Measurements from ENCODE around the gene HMGCLL1.

Gene HMGCLL1

DNA sequence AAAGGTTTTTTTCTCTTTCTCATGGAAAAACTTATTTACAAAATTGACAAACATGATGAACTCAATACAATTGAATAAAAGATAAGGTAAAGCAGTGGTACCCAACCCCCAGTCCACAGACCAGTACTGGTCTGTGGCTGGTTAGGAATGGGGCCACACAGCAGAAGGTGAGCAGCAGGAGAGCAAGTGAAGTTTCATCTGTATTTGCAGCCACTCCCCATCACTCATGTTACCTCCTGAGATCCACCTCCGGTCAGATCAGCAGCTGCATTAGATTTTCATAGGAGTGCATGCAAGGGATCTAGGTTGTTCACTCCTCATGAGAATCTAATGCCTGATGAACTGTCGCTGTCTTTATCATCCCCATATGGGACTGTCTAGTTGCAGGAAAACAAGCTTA, 47.5 kb downstream of the HMGCLL1 start:
- no peak for DNase-seq (ENCODE audit: low read depth)

DNA sequence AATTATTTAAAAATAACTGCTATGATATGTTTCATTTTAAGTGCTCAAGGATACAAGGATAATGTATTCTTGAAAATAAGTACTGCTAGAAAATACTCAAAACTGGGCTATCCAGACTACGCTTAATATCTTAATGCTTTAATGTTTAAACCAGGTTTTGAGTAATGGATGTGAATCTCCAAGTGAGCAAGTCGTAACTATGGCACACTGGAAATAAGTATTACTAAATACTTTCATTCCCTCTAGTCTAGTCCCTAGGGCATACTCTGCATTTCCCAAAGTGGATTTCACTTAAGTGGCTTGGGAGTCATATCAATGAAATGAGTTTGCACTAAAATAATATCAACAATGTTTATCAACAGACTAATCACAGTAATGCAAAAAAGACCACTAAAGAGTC, 48.1 kb downstream of the HMGCLL1 start:
- DNase-seq (ENCODE audit: low read depth): no peak

DNA sequence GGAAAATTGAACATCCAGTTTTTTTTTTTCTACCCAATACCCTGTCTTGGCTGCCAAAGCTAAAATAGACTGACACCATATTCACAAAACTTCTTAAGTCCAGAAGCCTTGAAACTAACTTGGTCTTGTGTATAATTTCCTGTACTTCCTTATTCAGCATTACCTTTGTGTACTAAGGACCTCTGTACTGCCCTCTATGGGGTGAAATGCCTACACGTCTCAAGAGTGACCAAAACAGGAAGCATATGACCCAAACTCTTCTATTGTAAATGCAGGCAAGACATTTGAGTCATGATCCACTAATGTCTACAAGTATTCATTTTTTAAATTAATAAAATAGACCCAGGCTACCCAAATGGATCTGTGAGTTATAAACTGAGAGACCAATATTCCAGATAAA, 50.4 kb downstream of the HMGCLL1 start:
- DNase-seq (ENCODE audit: low read depth): peak; percentile 2

DNA sequence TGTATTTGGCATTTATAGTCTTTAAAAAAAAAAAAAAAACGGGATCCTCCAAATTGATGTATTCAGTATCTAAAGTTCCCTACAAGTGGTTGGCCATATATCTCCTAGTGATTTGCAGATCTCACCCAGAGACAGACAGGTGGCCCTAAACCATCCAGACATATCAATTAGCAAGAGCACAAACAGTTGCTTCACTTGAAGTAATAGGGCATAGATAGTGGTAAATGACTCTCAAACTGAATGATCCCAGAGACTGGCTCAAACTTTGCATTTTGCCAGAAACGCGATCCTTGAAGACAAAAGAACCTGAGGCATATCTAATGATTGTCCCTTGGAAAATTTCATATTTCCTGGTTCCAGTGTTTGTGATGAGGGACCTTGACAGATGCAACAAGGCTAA, 54.6 kb downstream of the HMGCLL1 start:
- no peak for DNase-seq (ENCODE audit: low read depth)

DNA sequence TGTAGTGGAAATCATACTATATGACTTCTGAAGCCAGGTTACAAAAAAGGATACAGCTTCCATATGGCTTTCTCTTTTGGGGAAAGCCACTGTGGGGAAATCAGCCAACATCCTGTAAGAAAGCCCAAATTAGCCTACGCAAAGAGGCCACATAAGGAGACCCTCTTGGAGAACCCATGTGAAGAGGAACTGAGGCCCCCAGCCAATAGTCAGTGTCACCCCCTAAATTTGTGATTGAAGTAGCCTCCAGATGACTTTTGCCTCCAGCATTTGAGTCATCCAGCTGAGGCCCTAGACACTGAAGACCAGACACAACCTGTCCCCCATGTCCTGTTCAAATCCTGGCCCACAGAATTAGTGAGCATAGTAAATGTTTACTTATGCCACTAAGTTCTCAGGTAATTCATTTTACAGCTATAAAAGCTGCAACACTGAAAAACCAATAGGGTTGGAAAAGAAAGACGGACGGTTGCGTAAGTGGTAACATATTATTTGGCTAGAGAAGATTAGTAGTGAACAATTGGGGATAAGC, 60.4 kb downstream of the HMGCLL1 start:
- DNase-seq (ENCODE audit: low read depth): no peak

DNA sequence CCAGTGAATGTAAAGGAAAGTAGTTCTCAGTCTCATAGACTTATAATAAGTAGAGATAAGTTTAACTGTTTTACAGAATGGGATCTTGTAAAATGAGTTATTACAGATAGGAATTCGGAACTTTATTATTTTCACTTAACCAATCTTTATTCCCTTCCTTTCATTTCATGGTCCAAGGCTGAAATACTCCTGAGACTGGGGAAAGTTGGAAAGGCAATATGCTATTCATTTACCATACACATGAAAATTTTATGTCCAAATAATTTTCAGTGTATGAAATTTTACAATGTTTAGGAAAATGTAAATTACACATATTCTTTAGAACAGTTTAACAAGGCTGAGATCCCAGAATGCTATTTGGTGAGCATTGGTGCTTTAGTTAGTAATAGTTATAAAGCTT, 62.3 kb downstream of the HMGCLL1 start:
- DNase-seq (ENCODE audit: low read depth): no peak

DNA sequence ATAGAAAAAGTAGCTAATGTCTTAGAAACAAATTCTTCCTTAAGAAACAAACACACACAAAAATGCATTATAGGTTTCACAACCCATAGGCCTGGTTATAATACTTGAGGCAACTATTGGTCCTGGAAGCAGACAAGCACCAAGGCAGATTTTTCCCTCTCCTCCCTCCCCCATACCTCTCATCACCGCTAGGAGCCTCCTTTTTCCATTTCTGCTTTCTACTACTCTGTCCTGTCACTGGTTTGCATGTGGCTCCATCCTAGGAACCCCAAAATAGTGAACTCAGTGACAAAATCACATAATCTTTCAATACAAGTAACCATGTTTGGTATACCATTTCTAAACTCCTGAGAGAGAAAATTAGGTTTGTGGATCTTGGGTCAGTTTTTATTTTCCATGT, 66.1 kb downstream of the HMGCLL1 start:
- no peak for DNase-seq (ENCODE audit: low read depth)

DNA sequence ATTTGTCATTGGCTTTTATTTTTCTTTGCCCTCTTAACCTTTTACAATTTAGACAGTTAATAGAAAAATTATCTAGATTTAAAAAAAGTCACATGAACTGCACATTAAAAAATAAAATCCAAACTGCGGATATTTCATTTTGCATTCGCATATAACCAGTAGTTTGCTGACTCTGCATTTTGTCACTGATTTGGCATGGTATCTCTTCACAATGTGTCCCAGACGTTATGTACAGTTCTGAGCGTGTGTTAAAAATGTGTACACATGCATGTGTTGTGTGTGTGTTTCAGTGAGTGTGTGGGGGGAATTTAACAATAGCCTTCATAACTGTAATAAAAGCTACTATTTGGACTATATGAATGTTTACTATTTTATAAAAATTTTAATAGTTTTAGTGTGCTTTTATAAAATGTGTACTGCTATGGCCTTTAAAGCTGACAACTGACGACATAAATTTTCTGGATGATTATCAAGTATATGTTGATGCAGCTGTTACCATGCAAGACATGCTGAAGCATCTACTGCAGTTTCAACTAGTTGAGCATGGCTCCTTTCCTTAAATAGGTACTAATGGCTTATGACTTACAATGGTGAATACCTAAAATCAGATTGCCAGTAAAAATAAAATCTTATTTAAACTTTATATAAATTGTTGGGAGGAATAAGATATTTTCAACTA, 67.7 kb downstream of the HMGCLL1 start:
- DNase-seq (ENCODE audit: low read depth): no peak

DNA sequence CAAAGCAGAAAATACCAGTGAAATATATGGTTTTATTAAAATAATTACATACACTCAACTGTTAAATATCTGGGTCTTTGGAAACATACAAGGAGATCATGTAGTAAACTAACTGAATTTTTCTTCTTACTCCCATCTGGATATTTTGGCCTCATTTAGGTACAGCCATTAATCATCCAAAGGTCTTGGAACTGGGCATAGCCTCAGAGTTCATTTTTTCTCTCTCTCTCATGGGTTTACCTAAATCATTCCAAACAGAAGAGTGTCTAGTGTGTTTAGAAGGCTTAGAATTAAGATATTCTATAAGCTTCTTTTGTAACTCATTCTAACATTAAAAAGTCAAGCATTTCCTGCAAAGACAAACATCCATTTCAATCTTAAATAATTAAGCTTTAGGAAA, 79.4 kb downstream of the HMGCLL1 start:
- DNase-seq (ENCODE audit: low read depth): no peak

DNA sequence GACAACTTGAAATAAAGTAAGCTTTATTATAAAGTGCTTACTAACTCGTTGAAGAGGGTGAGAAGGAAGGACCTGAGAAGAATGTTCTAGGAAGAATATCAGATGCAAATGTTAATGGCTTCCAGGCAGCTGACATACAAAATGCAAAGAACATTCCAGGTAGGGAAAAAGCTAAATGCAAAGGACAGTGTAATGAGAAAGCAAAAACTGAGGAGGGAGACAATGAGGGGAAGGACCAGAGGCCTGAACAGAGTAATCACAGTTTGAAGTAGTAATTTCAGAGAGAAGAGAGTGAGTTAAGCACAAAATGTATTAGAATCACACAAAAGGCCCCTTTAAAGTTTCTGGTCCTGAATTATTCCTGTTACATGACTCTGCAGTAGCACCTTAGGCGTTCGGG, 81.3 kb downstream of the HMGCLL1 start:
- DNase-seq (ENCODE audit: low read depth): no peak

DNA sequence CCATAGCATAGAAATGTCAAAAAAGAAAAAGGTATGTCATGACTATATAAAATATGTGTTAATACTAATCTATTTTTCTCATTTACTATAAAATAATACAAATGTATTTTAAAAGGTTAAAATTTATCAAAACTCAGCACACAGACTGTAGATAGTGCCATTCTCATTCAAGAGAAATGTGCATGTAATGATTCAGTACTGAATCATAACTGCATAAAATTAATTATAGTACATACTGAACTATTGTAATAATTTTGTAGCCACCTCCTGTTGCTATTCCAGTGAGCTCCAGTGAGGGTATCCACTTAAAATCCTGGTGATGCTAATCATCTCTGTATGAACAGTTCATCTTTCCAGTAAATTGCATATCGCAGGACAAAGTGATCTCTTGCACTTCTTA, 82.8 kb downstream of the HMGCLL1 start:
- no peak for DNase-seq (ENCODE audit: low read depth)

DNA sequence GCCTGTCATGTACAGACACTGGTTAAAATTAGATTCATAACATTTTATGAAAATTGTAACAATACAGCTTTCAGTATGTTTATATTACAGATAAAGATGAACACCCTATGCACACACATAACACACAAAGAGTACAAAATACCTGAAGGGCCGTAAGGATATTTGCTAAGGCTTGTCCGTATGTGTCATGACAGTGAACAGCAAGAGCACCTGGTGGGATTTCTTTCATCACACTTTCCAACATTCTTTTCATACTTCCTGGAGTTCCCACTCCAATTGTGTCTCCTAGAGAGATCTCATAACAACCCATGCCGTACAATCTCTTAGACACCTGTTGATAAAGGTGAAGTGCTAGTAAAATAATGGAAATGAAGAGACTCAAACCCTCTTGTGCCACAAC, 83.7 kb downstream of the HMGCLL1 start:
- DNase-seq (ENCODE audit: low read depth): no peak

DNA sequence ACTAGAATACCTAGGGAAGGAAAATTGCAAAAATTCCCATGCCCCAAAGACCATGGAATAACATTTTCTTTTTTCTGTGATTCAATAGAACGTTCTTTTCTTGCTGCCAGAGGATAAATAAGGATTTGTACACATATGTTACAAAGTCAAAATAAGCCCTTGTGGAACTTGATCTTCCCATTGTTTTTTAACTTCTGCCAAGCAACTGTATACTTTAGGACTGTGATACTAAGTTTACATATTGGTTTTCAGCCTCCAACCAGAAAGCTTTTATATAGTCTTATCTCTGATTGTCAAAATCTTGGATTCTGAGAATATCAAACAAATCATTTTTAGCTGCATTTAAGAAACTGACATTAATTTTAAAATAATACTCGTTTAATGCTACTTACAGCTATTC, 84.6 kb downstream of the HMGCLL1 start:
- no peak for DNase-seq (ENCODE audit: low read depth)

DNA sequence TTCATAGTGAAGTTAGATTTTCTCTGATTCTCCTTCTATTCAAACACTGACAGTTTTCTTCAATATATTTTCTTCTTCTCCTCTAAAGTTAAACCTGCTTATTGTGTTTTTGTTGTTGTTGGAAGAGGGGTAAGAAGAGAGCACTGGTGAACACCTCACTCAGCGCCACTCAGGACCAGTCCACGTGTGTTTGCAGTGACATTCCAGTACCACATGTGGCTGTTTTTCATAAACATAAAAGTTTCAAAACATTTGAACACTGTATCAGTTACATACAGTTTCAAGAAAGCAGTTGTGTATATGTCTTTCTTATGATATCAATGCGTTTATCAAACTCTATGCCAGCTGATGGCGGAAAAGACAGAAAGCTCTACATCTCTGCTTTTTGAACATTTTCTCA, 86.7 kb downstream of the HMGCLL1 start:
- no peak for DNase-seq (ENCODE audit: low read depth)

DNA sequence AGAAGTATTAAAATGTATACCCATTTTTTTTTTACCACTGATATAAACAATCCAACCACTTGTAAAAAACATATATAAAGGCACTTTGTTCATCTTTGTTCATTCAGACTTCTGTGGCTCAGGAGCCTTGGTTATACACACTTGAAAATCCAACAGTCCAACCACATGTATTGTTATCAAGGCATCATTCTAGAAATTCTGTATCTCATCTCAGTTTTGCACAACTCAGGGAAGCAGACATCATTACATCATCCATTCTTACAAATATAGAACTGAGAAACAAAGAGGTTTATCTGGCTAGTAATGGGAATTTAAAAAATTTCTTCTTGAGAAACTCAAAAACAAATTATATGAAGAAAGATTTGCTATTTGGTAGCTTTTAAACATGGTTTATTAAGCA, 88.1 kb downstream of the HMGCLL1 start:
- no peak for DNase-seq (ENCODE audit: low read depth)

DNA sequence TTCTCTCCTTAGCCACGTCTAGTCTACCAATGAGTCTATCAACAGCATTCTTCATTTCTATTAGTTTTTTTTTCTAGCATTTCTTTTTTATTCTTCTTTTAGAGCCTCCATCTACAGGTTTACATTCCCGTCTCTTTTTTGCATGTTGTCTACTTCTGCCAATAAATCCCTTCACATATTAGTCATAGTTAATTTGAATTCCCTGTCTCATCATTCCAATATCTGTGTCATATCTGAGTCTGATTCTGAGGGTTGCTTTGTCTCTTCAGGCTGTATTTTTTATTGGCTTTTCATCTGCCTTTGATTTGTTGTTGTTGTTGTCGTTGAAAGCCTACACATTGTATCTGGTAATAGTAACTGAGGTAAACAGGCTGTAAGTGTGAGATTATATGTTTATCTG, 104.6 kb downstream of the HMGCLL1 start:
- DNase-seq (ENCODE audit: low read depth): no peak

DNA sequence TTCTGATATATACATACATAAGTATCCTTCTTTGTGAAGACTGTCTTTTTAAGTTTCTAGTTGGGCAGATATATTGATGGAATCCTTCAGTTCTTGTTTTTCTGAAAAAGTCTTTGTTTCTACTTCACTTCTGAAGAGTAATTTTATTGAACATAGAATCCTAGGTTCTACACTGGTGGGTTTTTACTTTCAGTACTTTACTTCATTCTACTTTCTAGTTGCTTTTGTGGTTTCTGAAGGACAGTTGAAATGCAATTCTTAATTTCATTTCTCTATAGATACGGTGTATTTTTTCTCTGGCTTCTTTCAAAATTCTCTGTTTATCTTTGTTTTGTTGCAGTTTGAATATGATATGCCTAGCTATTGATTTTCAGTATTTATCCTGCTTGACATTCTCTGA, 105.3 kb downstream of the HMGCLL1 start:
- no peak for DNase-seq (ENCODE audit: low read depth)

DNA sequence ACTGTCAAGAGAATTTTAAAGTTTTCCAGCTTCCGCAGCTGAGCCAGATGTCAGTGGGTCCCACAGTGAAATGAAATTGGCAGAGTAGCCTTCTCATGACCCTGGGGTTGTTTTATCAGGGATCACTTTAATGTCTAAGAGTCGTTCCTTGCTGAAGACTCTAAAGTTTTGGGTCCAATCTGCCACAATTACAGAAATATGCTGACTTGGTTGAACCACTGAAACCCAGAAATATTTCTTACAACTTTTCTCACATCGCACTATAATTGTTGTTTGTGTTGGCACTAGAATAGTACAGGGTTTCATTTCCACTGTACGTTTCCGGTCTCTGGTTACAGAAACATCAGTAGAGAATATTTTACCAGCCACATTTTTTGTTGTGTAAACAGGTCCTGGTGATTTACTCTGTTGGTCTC, 109.0 kb downstream of the HMGCLL1 start:
- no peak for DNase-seq (ENCODE audit: low read depth)

DNA sequence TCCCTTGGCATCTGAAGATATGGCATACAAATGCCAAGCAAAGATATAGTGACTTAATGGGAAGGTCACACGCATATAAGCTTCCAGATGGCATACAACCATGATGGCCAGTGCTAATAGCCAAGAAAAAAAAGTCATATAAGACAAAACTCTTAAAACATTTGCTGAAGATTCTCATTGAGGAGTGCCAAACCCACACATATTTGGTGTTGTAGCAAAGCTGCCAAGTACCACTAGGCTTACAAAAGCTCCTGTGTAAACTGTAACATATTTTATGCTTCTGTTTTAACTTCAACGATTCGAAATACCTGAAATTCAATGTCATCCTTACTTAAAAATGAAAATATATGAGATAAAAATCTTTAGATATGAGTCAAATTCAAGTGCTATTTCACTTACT, 123.0 kb downstream of the HMGCLL1 start:
- DNase-seq (ENCODE audit: low read depth): no peak

DNA sequence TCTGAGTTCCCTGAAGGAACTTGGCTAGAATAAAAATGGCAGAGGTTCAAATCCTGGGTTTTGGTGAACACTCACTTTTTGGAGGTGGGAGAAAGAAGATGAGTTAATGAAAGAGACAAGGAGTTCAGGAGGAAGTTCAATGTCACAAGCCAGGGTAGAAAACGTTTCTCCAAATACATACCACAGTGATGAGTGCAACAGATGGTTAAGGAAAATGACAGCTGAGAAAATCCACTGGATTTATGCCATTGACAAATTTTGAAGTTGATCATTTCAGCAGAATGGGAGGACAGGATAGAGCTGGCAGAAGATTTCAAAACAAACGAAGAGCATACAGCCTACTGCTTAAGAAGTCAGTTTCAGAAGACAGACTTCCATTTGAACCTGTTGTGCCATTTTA, 129.0 kb downstream of the HMGCLL1 start:
- no peak for DNase-seq (ENCODE audit: low read depth)

DNA sequence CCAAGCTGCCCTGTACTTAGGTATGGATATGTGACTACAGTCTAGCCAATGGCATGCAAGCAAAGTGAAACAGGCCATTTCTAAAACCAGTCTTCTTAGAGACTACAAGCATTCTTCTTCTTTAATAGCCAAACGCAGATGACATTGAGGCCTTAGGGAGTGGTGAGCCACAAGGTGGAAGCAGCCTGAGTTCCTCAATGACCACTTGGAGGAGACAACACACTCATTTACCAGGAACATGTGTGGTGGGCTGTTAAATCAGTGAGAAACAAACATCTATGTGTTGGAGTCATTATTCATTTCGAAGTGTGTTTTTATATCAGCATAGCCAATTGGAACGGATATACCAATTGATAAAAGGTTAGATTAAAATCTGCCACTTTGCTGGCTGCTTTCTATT, 129.8 kb downstream of the HMGCLL1 start:
- no peak for DNase-seq (ENCODE audit: low read depth)

DNA sequence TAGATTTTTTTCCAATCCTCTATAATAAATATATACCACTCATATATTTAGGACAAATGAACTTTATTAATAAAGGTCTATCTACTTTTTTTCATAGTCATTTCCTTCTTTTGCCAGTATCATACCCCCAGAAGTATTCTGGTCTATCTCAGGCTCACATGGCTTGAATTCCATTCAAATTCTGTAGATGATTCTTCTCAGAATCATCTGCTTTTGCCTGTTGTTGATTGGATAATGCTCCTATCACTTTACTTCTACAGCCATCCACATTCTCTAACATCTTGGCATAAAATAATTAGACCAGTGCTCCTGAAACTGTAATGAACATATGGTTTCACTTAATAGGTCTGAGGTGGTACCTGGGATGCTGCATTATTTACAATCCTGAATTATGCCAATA, 130.5 kb downstream of the HMGCLL1 start:
- DNase-seq (ENCODE audit: low read depth): no peak

DNA sequence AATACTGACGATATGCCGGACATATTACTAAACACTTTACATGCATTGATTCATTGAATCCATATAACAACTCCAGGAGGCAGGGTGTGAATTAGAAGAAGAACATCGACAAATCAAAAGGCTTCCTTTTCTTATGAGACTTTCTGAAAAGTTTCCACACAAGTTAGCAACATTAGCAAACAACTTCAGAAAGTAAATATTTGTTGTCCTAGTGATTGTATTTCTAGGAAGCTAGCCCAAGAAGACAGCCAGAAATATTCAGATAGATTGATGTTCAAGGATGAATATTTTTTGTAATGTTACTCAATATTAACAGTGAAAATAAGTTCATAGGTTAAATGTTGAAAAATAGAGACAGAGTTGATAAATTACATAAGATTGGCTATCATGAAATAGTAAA, 131.1 kb downstream of the HMGCLL1 start:
- DNase-seq (ENCODE audit: low read depth): no peak

DNA sequence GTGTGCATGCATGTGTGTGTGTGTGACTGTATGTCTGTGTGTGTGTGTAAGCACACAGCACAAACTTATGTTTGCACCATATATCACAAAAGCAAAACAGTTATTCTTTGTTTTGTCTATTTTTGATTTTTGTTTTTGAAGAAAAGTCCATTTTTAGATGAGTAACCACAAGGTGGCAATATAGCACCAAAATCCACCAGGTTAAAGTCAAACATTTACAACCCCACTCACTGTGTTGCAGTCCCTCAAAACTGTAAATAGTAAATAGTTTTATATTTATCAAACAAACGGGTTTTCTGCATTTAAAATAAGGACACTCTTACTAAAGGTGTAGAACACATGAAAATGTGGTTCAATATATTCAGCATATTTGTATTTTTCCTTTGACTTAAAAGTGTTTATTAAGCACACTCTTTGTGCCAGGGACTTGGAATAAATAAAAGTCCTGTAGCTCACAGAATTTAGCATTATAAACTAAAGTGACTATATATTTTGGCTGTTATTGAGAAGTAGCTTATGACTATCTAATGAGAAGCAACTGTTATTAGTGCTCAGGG, 133.3 kb downstream of the HMGCLL1 start:
- no peak for DNase-seq (ENCODE audit: low read depth)
